HG02938 (cell line): ENCODE measurements around the gene GRAMD4.

ENCODE experiments used
- ATAC-seq: cut with Tn5 transposase; IDR thresholded peaks from one replicate; pipeline ENCODE4 v1.9.1; 2021; ENCODE audit warnings: mild to moderate bottlenecking, moderate library complexity; ENCODE audit not compliant: unreplicated experiment

Gene GRAMD4

DNA sequence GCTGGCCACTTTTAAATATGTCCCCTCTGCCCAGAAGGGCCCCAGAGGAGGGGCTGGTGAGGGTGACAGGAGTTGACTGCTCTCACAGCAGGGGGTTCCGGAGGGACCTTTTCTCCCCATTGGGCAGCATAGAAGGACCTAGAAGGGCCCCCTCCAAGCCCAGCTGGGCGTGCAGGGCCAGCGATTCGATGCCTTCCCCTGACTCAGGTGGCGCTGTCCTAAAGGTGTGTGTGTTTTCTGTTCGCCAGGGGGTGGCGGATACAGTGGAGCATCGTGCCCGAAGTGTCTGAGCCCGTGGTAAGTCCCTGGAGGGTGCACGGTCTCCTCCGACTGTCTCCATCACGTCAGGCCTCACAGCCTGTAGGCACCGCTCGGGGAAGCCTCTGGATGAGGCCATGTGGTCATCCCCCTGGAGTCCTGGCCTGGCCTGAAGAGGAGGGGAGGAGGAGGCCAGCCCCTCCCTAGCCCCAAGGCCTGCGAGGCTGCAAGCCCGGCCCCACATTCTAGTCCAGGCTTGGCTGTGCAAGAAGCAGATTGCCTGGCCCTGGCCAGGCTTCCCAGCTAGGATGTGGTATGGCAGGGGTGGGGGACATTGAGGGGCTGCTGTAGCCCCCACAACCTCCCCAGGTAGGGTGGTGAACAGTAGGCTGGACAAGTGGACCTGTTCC lies 46.5 kb downstream of the GRAMD4 start:
- no peak for ATAC-seq

- ATAC-seq, result no peak
Observed at GRCh38 chr22:46667245-46667623, 47.0 kb downstream of the GRAMD4 start.

DNA sequence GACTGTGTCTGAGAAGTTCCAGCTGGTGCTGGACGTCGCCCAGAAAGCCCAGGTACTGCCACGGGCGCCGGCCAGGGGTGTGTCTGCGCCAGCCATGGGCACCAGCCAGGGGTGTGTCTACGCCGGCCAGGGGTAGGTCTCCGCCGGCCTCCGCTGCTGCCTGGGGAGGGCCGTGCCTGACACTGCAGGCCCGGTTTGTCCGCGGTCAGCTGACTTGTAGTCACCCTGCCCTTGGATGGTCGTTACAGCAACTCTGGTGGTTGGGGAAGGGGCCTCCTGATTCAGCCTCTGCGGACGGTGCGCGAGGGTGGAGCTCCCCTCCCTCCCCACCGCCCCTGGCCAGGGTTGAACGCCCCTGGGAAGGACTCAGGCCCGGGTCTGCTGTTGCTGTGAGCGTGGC lies 47.9 kb downstream of the GRAMD4 start:
- no peak for ATAC-seq

- no peak for ATAC-seq
Observed at GRCh38 chr22:46669201-46669600, 49.0 kb downstream of the GRAMD4 start.

GRCh38 chr22:46671824-46672432 lies 51.7 kb downstream of the GRAMD4 start:
- ATAC-seq, result no peak

GRCh38 chr22:46672731-46673130 lies 52.5 kb downstream of the GRAMD4 start:
- ATAC-seq, result no peak

DNA sequence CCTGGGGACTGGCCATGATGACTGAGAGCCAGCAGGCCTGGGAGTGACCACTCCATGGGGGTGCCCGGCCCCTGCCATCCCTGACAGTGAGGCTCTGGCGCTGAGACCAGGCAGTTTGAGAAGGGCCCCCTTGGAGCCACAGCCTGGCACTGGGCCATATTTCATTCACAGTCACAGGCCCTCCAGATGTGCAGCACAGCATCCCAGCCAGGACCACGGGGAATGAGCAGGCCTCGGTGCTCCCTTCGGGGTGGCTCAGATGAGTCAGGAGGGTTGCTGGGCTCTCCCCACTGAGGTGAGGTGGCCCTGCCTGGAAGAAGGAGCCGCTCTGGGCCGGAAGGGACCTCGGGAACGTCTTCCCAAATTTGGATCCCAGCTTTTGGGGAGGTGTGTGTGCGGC lies 53.0 kb downstream of the GRAMD4 start:
- ATAC-seq, result no peak

DNA sequence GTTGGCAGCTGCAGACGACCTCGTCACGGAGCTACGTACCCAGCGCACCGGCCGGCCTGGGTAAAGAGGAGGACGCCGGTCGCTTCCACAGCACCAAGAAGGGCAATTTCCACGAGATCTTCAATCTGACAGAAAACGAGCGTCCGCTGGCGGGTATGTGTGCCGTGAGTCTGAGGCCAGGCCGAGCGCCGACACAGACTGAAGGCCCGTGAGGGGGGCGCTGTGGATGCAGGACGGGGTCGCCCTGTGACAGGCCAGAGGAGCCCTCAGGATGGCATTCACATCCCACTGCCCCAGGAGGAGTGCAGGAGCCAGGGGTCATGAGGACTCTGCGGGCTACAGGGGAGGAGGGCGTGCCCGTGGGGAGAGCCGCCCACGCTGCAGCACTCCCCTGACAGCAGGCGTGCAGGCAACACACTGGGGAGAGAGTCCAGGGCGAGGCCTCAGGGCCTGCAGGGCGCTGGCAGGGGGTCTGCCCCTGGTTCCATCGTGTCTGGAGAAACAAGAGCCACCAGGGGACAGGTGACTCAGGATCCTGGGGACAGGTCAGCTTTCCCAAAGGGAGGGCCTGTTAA lies 53.6 kb downstream of the GRAMD4 start:
- ATAC-seq, result no peak

GRCh38 chr22:46674367-46674781 lies 54.2 kb downstream of the GRAMD4 start:
- no peak for ATAC-seq

DNA sequence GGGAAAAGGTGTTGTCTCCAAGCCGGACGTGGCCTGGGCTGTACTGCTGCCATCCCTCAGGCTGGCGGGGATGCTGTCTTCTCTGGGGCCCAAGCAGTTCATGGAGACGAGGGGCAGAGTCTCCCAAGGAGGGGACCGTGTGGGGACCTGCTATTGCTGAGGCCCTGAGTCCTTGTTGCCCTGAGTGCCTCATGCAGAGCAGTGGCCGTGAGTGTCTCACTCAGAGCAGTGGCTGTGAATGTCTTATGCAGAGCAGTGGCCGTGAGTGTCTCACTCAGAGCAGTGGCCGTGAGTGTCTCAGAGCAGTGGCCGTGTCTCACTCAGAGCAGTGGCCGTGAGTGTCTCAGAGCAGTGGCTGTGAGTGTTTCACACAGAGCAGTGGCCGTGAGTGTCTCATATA lies 54.7 kb downstream of the GRAMD4 start:
- no peak for ATAC-seq

DNA sequence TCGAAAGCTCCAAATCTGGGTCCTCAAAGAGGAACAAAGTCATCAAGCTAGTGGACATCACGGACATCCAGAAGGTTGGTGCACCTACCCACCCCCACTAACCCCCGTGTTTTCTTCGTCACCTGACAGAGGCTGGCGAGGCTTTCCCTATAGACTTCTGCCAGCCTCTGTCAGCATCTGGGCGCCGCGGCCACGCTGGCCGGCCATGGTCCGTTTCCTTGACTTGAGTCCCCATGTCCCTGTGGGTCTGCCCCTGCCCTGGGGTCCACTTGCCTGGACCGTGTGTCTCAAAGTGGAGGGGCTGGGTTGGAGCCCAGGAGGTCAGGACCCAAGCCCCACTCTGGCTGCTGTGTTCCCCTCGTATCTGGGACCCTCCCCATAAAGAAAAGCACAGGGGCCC lies 55.3 kb downstream of the GRAMD4 start:
- no peak for ATAC-seq

GRCh38 chr22:46675938-46676337 lies 55.8 kb downstream of the GRAMD4 start:
- ATAC-seq, result no peak

DNA sequence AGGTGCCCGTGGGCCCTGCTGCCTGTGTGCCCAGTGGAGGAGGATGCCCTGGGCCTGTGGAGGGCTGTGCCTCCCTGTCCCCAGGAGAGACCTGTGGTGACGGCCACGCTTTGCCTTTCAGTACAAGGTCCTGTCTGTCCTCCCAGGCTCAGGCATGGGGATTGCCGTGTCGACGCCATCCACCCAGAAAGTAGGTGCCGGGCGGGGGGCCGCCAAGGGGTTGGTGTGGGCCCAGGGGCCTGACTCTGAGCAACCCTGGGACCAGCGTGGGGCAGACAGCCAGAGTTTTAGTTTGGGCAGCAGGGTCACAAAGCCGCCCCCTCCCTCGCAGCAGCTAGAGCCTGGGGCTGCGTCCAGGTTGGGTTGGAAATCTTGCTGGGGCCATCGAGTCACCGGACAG lies 56.3 kb downstream of the GRAMD4 start:
- no peak for ATAC-seq

DNA sequence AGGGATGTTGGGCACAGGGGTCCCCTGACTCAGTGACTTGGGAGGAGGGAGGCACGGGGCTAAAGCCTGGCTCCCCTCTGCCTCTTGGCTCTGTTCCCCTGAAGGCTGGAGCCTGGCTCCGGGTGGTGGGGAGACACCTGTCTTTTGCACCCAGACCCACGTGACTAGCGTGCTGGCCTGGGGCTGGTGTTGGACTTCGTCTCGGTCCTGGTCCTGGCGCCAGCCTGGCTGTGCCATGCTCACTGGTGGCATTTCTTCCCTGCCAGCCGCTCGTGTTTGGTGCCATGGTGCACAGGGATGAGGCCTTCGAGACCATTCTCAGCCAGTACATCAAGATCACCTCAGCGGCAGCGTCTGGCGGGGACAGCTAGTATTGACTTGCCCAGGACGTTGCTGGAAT lies 56.7 kb downstream of the GRAMD4 start:
- ATAC-seq, result no peak

GRCh38 chr22:46677323-46678002 lies 57.3 kb downstream of the GRAMD4 start:
- ATAC-seq, result no peak

- no peak for ATAC-seq
Observed at GRCh38 chr22:46678003-46678657, 57.9 kb downstream of the GRAMD4 start.

- no peak for ATAC-seq
Observed at GRCh38 chr22:46678785-46679700, 58.9 kb downstream of the GRAMD4 start.

DNA sequence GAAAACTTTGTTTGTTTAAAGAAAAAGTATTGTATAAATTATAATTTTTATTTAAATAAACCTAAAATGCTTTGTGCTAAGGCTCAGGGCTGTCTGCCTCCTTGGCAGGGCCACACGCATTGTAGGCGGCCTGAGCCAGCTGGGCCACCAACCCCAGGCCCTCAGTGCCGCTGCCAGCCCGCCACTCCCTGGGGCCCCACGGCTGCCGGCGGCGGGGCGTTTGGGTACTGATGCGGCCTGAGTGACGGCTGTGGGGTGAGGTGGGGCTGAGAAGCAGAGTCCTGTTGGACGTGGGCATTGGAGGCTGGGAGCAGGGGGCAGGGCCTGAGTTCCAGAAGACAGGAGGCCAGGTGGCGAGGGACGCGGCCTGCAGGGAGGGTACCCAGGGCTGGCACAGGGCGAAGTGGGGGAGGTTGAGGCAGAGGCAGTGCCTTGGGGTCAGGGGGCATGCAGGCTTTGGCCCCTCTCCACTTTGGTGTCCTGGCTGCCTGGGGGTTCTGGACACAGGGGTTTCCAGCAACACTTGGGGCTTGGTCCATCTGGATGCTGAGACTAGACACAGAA lies 59.6 kb downstream of the GRAMD4 start:
- no peak for ATAC-seq

DNA sequence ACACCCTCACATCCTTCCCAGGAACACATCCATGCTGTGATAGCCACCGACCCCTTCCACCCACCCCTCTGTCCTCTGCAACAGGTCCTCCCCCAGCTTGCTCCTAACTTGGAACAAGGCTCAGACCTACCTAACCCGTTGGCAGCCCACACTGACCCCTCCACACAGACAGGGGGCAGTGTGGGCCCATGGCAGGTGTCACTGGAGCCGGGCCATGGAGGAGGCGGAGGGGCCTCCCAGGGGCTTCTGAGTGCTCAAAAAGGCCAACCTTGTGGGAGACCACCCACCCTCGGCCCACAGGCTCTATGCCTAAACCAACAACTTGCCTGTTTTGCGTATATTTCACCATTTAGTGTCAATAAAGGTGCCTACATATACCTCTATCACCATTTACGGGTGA lies 60.8 kb downstream of the GRAMD4 start:
- ATAC-seq, result no peak
